Measurements from ENCODE around the gene TAS2R42. TPM values are rescaled to one million over a fixed set of nuclear protein-coding genes. Genes with fewer than 3 reads are reported as not detected.

Gene TAS2R42
- total RNA-seq, 2 experiments from 2014 or later: not detected

- DNase-seq (ENCODE audit: low spot score): no peak
- TF ChIP-seq CTCF (conservative IDR thresholded peaks at IDR 0.05; ENCODE audit: low read length): no peak
- TF ChIP-seq EZH2phosphoT487 (IDR thresholded peaks at IDR 0.05; ENCODE audit: borderline replicate concordance, low read depth, low read length): no peak
- intact Hi-C loops (cut with micrococcal nuclease; ENCODE audit: unreplicated experiment): no loop called here
- H4K20me1 ChIP-seq (ENCODE audit: insufficient read depth, low read length): no peaks in the 10 kb centered on the region
- no peak overlapping the region for H3K4me2 ChIP-seq (ENCODE audit: low read length)
- peaks cover 22% of the 10 kb centered on the region for H3K9me3 ChIP-seq (ENCODE audit: low read length)
- no peaks in the 10 kb centered on the region for H3K9me2 ChIP-seq (ENCODE audit: insufficient read depth, low read length)
- no peak overlapping the region for H3K4me3 ChIP-seq (ENCODE audit: low read depth, low read length, poor library complexity, severe bottlenecking)
- peaks cover 14% of the 10 kb centered on the region; the same call in 1 of the 2 replicates for H3K36me3 ChIP-seq (ENCODE audit: insufficient read depth, low read length)
- ChIA-PET POLR2A (no interaction called here), CTCF (ENCODE audit: unreplicated experiment) (no interaction called here)
- no TSS peak for BruUV-seq (replicated peaks)
- peaks cover 35% of the 10 kb centered on the region for H3K79me2 ChIP-seq (ENCODE audit: insufficient read depth, low read depth, low read length)
- no peak overlapping the region for H3K27ac ChIP-seq (ENCODE audit: low read depth, low read length, poor library complexity, severe bottlenecking)
- H3K4me1 ChIP-seq (ENCODE audit: insufficient read depth, low read length, poor library complexity, severe bottlenecking): no peaks in the 10 kb centered on the region
- H2AFZ ChIP-seq (ENCODE audit: low read length): no peak overlapping the region
These were observed 34.0 kb downstream of the TAS2R42 start for GRCh38 chr12:11152725-11153124.

GRCh38 chr12:11150832-11151231, 35.9 kb downstream of the TAS2R42 start:
- intact Hi-C loops (cut with micrococcal nuclease; ENCODE audit: unreplicated experiment): no loop called here
- Histone ChIP-seq H3K4me3 (ENCODE audit: low read depth, low read length, poor library complexity, severe bottlenecking) (no peak overlapping the region), H3K9me3 (ENCODE audit: low read length) (peaks cover 19% of the 10 kb centered on the region), H3K27ac (ENCODE audit: low read depth, low read length, poor library complexity, severe bottlenecking) (no peak overlapping the region), H3K4me2 (ENCODE audit: low read length) (no peak overlapping the region), H3K9me2 (ENCODE audit: insufficient read depth, low read length) (no peaks in the 10 kb centered on the region), H3K36me3 (ENCODE audit: insufficient read depth, low read length) (peaks cover 13% of the 10 kb centered on the region; the same call in 1 of the 2 replicates), H3K79me2 (ENCODE audit: insufficient read depth, low read depth, low read length) (peaks cover 27% of the 10 kb centered on the region), H2AFZ (ENCODE audit: low read length) (no peak overlapping the region), H3K4me1 (ENCODE audit: insufficient read depth, low read length, poor library complexity, severe bottlenecking) (no peaks in the 10 kb centered on the region), H4K20me1 (ENCODE audit: insufficient read depth, low read length) (no peaks in the 10 kb centered on the region)
- no peak for DNase-seq (ENCODE audit: low spot score)
- CTCF ChIA-PET (ENCODE audit: unreplicated experiment): no interaction called here
- POLR2A ChIA-PET: interaction anchor here (0.6 kb wide), 2 partner anchors 43 to 535 kb away, joined by 3 read pairs; no protein-coding TSS in a partner anchor
- TF ChIP-seq CTCF (conservative IDR thresholded peaks at IDR 0.05; ENCODE audit: low read length) (no peak), EZH2phosphoT487 (IDR thresholded peaks at IDR 0.05; ENCODE audit: borderline replicate concordance, low read depth, low read length) (no peak)
- no TSS peak for BruUV-seq (replicated peaks)

- intact Hi-C loops (cut with micrococcal nuclease; ENCODE audit: unreplicated experiment): no loop called here
- Histone ChIP-seq H4K20me1 (ENCODE audit: insufficient read depth, low read length) (no peaks in the 10 kb centered on the region), H3K4me2 (ENCODE audit: low read length) (no peak overlapping the region), H3K9me2 (ENCODE audit: insufficient read depth, low read length) (no peaks in the 10 kb centered on the region), H3K9me3 (ENCODE audit: low read length) (no peaks in the 10 kb centered on the region), H3K79me2 (ENCODE audit: insufficient read depth, low read depth, low read length) (peaks cover 3% of the 10 kb centered on the region; the same call in 1 of the 2 replicates), H3K4me3 (ENCODE audit: low read depth, low read length, poor library complexity, severe bottlenecking) (no peak overlapping the region), H2AFZ (ENCODE audit: low read length) (no peak overlapping the region), H3K4me1 (ENCODE audit: insufficient read depth, low read length, poor library complexity, severe bottlenecking) (no peaks in the 10 kb centered on the region), H3K36me3 (ENCODE audit: insufficient read depth, low read length) (peaks cover 9% of the 10 kb centered on the region; the same call in 1 of the 2 replicates), H3K27ac (ENCODE audit: low read depth, low read length, poor library complexity, severe bottlenecking) (no peak overlapping the region)
- no peak for DNase-seq (ENCODE audit: low spot score)
- no peak for TF ChIP-seq CTCF (conservative IDR thresholded peaks at IDR 0.05; ENCODE audit: low read length)
- no peak for TF ChIP-seq EZH2phosphoT487 (IDR thresholded peaks at IDR 0.05; ENCODE audit: borderline replicate concordance, low read depth, low read length)
- BruUV-seq (replicated peaks): no TSS peak
- ChIA-PET CTCF (ENCODE audit: unreplicated experiment) (no interaction called here), POLR2A (no interaction called here)
These were observed 39.3 kb downstream of the TAS2R42 start for GRCh38 chr12:11147420-11147819.

Data from OCI-LY7 (cell line).